GM18873 (cell line): ENCODE results near the gene RAB15.

Source experiments
- ATAC-seq: cut with Tn5 transposase; IDR thresholded peaks from one replicate; pipeline ENCODE4 v1.9.1; 2021; ENCODE audit warnings: mild to moderate bottlenecking, moderate library complexity, moderate number of reproducible peaks; ENCODE audit not compliant: unreplicated experiment, low FRiP score

Gene RAB15

GRCh38 chr14:64971943-64972791 is at the start of gene RAB15:
TSS of gene RAB15 (minus strand) at chr14:64972336. CDS start at chr14:64972076, 260 bp downstream.
- no peak for ATAC-seq

GRCh38 chr14:65019944-65020566 is 47.9 kb upstream of the RAB15 start:
- ATAC-seq: no peak

- no peak for ATAC-seq
These were observed 44.3 kb upstream of the RAB15 start for GRCh38 chr14:65016471-65016870.

GRCh38 chr14:65015391-65015790 is 43.3 kb upstream of the RAB15 start:
- no peak for ATAC-seq

GRCh38 chr14:65012353-65012752 is 40.2 kb upstream of the RAB15 start:
- no peak for ATAC-seq

GRCh38 chr14:65011538-65011937 is 39.4 kb upstream of the RAB15 start:
- ATAC-seq: no peak

- ATAC-seq: no peak
These were observed 38.2 kb upstream of the RAB15 start for GRCh38 chr14:65010211-65010931.

GRCh38 chr14:65007202-65007601 is 35.1 kb upstream of the RAB15 start:
- no peak for ATAC-seq

- ATAC-seq: no peak
These were observed 34.2 kb upstream of the RAB15 start for GRCh38 chr14:65006261-65006721.

- ATAC-seq: peak; percentile 62
These were observed 31.3 kb upstream of the RAB15 start for GRCh38 chr14:65003394-65003793.

GRCh38 chr14:65002586-65003210 is 30.6 kb upstream of the RAB15 start:
- ATAC-seq: no peak

GRCh38 chr14:65001723-65002122 is 29.6 kb upstream of the RAB15 start:
- ATAC-seq: no peak

GRCh38 chr14:65000898-65001591 is 28.9 kb upstream of the RAB15 start:
- ATAC-seq: no peak

GRCh38 chr14:64998455-64998931 is 26.4 kb upstream of the RAB15 start:
- no peak for ATAC-seq

GRCh38 chr14:64997108-64997794 is 25.1 kb upstream of the RAB15 start:
- ATAC-seq: peak; percentile 45

GRCh38 chr14:64995291-64995690 is 23.2 kb upstream of the RAB15 start:
- ATAC-seq: no peak

GRCh38 chr14:64994540-64994939 is 22.4 kb upstream of the RAB15 start:
- no peak for ATAC-seq

- no peak for ATAC-seq
These were observed 21.3 kb upstream of the RAB15 start for GRCh38 chr14:64993266-64993930.
